ENCODE results near the gene DIP2C. TPM values are rescaled to one million over a fixed set of nuclear protein-coding genes. Genes with fewer than 3 reads are reported as not detected.
"Not testable (repeated sequence)": the region's sequence is repeated elsewhere in the genome, so short reads cannot be mapped to it uniquely, and the experiment has no call there.

Gene DIP2C
- total RNA-seq, 1 donor from 2014 or later = 31.9 TPM

DNA sequence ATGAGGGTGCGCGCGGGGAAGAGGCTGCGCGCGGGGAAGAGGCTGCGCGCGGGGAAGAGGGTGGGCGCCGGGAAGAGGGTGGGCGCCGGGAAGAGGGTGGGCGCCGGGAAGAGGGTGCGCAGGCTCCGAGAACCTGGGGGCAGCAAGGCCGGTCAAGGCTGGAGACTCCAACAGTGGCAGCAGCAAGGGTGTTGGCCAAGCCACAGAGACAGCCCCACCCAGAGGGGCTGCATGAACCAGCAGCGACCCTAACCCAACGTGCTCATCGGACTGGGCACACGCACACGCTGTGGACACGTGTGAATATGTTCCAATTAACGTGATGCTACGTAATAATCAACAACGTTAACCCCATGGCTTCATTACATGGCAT, 48.8 kb downstream of the DIP2C start:
- no peak for DNase-seq (ENCODE audit: low read depth)

DNA sequence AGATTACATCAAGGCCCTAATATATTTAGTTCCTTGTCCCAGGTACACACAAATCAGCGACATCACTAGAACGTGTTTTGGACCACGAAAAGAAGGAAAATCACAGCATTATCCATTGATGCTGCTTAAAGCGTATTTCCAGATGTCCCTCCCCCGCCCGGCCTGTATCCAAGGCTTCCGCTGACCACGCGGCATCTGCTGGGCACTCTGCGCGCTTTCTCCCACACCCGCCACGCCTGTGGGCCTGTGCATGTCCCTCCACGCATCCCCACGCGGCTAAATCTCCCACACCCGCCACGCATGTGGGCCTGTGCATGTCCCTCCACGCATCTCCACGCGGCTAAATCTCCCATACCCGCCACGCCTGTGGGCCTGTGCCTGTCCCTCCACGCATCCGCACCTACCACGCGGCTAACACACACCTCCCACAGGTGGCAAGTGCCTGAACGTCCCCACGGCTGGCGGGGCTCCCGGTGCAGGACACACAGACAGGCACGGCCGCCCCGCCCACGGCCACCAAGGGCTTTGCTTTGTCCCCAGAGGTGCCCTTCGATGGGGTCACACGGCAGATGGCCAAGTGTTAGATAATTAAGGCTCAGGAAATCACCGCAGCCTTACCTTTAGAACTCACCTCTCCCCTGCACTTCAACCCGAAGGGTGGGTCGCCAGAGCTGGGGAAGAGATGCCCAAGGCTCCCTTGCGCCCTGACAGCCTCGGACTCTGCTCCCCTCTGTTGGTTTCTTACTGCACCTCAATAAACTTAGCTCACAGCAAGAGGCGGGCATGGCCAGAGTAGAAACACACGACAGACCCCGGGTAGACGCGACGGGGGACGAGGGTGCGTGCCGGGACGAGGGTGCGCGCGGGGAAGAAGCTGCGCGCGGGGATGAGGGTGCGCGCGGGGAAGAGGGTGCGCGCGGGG, 49.5 kb downstream of the DIP2C start:
- DNase-seq (ENCODE audit: low read depth) = no peak

DNA sequence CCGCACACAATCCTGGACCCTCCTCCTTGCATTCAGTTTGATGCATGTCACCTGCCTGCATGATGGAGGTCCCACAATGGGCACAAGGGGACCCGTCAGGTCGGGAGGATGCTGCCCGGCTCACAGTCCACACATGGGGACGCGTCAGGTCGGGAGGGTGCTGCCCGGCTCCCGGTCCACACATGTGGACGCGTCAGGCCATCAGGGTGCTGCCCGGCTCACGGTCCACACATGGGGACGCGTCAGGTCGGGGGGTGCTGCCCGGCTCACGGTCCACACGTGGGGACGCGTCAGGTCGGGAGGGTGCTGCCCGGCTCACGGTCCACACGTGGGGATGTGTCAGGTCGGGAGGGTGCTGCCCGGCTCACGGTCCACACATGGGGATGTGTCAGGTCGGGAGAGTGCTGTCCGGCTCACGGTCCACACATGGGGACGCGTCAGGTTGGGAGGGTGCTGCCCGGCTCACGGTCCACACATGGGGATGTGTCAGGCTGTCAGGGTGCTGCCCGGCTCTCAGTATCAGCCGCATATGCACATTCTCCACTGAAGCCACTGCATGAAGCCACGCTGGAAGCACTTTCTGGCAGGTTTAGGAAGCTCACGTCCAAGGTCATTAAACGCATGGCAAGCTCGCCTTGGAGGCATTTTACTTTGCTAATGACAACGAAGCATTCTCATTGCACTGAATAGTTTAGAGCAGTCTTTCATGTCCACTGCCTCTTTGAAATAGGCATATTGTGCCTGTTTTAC, 50.3 kb downstream of the DIP2C start:
- DNase-seq (ENCODE audit: low read depth) = no peak

DNA sequence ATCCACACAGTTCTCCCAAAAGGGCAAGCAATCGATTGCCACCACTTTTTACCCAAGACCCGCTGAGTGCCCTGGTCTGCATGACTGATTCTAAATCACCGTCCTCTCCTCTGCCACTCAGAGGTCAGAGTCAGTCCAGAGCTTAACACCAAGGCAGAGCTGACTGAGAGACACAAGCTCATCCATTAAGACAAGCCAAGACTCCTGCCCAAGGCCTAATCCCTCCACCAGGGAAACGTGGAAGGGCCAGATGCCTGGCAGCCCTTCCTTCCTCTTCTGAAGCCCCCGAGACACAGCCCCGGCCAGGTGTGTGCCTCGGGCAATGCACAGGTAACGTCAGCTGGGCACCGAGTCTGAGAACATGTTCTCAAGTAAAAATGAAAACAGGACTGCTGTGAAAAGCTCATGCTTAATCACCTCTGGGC, 51.7 kb downstream of the DIP2C start:
- DNase-seq (ENCODE audit: low read depth) = no peak

DNA sequence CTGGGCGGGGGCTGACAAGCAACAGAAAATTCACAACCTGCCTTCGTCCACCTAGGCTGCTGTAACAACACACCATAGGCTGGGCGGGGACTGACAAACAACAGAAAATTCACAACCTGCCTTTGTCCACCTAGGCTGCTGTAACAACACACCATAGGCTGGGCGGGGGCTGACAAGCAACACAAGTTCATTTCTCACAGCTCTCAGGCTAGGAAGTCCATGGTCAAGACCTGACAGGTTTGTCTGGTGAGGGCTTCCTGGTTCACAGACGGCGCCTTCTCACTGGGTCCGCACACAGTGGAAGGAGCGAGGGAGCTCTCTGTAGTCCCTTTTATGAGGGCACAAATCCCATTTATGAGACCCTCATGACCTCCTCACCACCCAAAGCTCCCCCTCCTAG, 52.2 kb downstream of the DIP2C start:
- DNase-seq (ENCODE audit: low read depth) = no peak

DNA sequence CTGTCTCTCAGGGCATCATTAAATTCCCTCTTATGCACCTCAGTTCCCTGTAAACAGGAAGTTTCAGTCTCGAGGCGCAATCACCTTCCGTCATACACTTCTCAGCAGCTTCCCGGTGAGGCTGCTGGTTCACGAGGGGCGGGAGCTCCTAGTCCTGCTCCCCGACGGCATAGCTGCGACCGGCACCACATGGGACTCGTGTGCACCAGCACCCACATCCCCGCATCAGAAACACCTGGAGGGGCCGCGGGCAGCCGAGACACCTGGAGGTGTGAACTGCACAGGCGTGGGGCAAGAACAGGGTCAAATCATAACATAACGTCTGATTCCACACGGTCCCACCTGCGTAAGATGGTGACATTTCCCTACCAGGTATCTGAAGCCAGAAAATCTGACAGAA, 52.7 kb downstream of the DIP2C start:
- DNase-seq (ENCODE audit: low read depth) = no peak

DNA sequence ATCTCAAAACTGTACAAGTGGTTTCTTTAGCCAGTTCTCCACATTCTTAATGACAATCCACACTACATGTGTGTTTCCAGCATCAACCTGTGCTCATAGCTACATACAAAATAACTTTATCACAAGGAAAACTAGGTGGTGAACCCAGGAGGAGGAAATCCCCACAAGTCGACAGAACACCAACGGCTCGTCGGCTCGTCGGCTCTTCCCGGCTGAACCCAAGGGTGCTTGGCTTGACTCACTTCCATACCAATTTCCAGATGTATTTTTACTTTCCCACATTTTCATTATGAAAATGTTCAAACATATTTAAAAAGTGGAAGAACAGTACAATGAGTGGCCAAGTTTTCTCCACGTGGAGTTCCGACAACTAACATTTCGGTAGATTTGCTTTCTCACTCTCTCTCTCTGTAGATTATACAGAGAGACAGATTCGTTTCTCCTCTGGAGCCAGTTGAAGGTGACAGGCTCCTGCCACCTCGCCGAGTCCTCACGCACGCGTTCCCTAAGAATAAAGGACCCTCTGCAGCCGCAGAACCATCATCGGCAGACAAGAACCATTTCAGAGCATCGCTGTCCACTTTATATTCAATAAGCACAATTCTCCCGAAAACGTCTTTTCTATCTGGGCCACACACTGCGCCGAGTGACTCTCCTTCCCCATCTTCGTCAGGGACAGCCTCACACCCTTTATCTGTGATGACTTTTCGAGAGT, 53.3 kb downstream of the DIP2C start:
- no peak for DNase-seq (ENCODE audit: low read depth)

DNA sequence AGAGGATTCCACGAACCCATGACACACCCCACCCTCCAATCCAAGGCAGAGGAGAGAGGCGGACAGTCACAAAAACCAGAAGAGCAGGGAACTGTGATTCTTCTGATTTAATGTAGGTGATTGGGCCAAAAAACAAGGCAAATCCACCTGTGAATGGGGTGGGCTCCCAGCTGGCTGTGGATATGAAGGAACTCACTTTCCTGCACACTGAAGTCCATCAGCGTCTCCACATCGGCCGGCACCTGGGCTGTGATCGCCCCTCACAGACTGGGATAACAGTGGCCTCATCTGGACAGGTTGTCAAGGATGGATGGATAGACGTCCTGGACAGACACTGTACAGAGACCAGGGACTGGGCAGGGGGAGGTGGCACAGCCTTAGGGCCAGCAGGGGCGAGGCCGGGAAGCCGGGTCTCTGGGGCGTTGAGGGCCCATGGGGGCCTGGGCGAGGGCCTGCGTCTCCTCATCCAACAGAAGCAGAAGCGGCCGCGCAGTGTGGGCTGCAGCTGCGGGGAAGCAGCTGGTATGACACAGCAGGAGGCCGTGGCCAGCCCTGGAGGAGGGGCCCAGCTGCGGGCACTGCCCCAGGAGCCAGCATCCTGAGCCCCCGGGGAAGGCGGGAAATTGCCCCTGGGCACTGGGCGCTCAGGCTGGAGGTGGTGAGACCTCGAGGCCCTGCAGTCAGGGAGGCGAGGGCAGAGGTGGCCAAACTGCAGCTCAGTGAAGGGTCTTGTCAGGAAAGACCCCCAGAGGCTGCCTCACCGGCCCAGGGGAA, 54.2 kb downstream of the DIP2C start:
- DNase-seq (ENCODE audit: low read depth) = no peak

DNA sequence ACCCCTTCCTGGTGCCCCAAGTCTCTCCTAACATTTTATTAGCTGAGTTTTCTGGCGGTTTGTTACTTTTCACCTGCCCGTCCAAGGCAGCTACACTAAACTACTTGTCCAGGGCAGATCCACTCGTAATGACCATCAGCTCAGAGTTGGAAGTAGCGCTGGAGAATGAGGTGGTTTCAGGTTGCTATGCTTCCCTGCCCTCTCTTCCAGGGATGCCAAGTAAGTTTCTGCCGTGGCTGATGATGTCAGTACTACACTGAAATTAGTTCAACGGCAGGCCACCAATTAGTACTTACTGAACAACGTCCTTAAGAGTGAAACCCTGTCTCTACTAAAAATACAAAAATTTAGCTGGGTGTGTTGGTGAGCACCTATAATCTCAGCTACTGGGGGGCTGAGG, 55.2 kb downstream of the DIP2C start:
- DNase-seq (ENCODE audit: low read depth) = no peak

DNA sequence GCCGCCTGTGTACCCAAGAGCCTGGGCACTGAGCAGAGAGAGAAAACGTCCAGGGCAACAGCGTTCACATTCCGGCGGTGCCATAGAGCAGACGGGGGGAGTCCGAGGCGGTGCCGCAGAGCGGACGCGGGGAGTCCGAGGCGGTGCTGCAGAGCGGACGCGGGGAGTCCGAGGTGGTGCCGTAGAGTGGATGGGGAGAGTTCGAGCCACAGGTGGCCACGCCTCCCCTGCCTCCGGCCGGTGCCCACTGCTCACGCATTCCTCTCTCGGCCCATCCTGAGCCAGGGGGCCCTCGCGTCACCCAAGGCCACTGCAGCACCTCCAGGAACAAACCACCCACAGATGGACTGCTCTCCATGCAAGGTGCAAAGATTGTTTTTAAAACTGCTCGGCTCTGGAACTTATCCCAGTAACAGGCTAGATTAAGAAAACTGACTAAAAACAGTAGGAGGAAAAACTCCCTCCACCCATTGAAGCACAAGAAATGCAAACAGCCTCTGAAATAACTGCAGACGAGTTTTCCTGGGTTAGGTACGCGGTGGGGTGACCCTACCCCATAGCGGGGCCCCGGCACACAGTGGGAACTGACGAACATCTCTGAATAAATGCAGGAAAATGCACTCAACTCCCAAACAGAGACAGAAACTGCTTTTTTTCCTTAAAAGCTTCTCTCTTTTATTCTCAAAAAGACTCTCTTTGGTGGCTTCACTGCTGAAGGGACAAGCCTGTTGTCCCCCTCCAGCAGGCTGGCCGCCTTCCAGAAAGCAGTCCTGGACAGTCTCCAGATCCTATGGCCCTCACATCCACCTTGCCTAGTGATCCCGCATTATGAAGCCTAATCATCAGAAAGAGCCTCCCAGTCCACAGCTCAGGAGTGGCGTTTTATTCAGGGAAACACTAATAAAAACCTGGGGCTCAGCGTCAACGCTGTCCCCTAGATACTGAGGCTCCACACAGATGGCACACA, 55.9 kb downstream of the DIP2C start:
- DNase-seq (ENCODE audit: low read depth) = no peak

DNA sequence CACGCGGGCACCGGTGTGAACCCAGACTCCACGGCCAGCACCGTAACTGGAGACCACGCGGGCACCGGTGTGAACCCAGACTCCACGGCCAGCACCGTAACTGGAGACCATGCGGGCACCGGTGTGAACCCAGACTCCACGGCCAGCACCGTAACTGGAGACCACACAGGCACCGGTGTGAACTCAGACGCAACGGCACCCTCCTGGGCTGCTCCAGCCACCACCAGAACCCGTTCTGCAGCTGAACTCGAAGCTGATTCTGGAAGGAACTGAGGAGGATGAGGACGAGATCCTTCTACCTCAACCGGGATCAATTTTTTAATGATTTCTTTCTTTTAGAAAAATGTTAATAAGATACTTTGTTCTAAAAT, 56.7 kb downstream of the DIP2C start:
- not testable (repeated sequence) for DNase-seq (ENCODE audit: low read depth)

DNA sequence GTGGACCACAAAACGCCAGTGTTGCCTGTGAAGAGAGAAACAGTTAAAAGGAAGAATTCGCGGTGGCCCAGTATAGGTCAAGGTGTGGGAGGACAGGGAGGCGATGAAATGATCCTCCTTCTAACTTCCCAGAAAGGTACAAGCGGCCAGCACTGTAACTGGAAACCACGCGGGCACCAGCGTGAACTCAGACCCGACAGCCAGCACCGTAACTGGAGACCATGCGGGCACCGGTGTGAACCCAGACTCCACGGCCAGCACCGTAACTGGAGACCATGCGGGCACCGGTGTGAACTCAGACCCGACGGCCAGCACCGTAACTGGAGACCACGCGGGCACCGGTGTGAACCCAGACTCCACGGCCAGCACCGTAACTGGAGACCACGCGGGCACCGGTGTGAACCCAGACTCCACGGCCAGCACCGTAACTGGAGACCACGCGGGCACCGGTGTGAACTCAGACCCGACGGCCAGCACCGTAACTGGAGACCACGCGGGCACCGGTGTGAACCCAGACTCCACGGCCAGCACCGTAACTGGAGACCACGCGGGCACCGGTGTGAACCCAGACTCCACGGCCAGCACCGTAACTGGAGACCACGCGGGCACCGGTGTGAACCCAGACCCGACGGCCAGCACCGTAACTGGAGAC, 57.2 kb downstream of the DIP2C start:
- DNase-seq (ENCODE audit: low read depth) = not testable (repeated sequence)

DNA sequence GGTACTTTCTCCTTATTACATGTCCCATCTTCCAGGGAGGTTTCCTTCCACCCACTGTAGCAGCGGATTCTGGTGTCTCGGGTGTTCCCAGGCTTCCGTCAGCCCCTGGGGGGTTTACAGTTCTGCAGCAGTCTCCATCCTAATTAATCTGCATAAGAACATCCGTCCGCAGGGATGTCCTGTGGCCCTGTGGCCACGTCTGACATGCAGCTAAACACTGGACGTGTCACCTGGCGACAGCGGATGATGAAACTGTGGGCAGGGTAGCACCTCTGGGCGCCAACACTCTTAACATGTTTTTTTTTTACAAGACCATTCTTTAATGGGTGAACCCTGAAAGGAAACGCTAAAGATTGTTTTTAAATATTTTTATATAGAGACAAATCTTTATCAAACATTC, 58.2 kb downstream of the DIP2C start:
- DNase-seq (ENCODE audit: low read depth) = no peak

DNA sequence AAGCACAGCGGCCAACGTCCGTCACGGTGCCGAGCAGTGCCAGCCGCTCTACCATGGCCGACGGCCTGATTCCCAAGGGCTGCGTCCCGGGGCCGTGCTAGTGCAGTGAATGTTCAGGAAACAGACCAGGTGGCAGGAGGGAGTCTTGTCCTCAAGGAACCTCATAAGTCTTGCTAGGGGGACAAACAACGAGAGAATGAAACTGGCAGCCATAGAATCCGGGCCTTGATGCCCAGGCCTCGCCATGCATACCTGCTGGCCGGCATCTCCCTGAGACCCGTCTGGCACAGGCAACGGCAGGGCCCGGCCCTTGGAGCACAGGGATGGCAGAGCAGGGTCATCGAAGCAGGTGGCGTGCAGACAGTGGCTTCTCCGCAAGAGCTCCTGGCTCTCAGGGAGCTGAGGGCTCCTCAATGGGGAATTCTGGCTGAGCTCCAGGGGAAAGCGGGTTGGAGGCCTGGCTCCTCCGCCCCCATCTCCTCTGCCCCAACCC, 58.8 kb downstream of the DIP2C start:
- no peak for DNase-seq (ENCODE audit: low read depth)

DNA sequence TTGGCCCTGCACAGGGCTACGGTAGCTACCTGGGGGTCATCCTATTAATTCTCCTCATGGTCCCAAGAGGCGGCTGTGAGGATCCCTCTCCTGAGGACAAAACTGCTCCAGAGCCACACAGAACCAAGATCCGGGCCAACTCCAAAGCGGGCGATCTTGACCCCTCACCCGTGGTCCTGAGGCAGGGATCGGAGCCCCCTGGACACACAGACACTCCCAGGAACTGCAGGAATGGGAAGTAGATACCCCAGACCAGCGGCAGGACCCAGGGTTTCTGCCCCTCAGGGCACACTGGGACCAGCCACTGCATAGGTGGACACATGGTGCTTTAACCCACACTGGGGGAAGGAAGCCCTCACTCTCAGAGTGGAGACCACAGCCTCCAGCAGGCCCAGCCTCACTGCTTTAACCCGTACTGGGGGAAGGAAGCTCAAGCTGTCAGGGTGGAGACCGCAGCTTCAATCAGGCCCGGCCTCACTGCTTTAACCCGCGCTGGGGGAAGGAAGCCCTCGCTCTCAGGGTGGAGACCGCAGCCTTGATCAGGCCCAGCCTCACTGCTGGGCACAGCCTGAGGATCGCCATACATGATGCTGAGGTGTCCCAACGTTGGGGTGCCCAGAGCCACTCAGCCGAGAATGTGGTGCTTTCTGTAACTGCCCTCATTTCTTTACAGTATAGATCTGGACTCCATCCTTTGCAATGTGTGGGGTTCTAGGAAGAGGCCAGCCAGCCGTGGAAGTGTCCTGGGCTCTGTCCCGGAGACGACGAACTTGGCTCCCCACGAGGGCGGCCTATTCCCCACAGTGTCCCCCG, 60.1 kb downstream of the DIP2C start:
- DNase-seq (ENCODE audit: low read depth) = no peak

DNA sequence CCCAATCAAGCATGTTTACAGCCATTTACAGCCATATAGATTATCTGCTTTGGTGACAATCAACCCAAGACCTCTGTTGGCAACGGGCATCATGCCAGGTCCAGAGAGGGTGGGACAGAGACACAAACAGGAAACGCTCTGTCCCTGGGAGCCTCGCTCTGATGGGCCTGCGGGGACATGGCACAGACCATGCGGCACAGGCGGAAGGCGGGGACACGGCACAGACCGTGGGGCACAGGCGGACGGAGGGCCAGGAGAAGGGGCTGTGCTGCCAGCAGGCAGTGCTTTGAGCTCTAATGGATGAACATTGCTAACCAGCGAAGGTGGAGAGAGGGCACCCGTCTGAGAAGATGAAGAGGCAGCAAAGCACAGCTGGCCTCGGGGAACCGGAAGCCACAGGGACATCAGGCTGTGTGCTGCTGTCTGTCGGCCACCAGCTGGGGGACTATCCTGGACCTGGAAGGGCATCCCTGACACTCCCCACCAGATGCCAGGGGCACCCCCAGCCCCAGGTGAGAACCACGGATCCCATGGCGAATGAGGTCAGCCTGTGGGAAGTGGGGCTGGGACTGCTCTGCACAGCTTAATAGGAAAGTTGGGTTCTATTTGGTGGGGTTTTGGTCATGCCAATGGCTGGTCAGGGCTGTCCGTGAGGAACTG, 61.0 kb downstream of the DIP2C start:
- no peak for DNase-seq (ENCODE audit: low read depth)

DNA sequence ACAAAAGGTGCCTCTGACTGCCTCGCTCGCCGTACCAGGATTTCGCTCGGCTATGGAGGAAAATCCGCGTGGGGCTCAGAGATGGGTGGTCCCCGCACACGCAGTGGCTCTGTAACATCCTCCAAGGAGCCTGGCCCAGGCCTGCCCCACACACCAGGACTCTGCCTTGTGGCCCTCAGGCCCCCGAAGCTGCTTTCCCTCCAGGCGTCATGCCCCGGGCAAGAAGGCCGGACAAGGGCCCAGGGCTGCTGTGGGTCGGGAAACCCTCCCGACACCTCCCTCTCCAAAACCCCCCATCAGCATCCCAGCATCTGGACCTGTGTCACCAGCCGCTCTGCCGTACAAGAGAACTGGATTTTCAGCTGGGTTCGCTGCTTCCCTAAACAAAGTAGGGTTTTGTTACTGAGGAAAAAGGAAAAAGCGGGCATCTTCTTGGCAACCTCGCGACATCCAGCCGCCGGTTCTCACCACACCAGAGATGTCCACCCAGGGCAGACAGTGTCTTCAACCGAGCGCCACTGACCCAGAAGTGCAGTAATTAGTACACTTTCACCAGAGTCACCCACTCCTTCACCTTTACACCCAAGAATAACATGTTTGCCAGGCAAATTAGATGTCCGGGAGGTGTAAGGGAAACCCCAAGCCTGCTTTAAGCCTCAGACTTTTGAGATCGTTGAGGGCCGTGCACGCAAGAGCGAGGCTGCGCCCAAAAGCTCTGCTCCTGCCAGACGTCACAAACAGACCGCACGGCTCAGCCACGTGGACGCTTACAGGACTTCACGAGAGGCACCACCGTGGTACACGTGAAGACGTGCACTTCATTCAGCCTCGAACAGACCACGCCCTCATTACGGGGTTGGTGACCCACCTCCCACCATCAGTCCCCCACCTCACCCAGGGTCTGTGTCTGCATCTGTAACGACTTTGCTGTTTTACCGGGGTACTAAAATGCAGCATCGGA, 62.2 kb downstream of the DIP2C start:
- DNase-seq (ENCODE audit: low read depth) = no peak

Data from myocyte (in vitro differentiated cells).